Measurements from ENCODE around the gene PBX4.

DNA sequence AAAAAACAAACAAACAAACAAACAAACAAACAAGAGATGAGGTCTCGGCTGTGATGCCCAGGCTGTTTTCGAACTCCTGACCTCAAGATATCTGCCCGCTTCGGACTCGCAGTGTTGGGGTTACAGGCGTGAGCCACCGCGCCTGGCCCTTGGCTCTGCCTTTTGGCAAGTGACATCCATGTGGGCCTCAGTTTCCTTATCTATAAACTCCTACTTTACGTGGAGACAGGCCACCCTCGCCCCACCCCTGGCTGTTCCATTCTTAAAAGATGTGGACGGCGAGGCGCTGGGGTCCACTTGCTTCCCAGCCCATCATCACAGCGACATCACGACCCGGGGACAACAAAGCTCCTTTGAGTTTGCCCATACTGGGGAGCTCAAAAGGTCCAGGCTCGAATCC is 104.8 kb downstream of the PBX4 start:
- TF ChIP-seq, protein P1, sequence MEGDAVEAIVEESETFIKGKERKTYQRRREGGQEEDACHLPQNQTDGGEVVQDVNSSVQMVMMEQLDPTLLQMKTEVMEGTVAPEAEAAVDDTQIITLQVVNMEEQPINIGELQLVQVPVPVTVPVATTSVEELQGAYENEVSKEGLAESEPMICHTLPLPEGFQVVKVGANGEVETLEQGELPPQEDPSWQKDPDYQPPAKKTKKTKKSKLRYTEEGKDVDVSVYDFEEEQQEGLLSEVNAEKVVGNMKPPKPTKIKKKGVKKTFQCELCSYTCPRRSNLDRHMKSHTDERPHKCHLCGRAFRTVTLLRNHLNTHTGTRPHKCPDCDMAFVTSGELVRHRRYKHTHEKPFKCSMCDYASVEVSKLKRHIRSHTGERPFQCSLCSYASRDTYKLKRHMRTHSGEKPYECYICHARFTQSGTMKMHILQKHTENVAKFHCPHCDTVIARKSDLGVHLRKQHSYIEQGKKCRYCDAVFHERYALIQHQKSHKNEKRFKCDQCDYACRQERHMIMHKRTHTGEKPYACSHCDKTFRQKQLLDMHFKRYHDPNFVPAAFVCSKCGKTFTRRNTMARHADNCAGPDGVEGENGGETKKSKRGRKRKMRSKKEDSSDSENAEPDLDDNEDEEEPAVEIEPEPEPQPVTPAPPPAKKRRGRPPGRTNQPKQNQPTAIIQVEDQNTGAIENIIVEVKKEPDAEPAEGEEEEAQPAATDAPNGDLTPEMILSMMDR (IDR thresholded peaks at IDR 0.05) = no peak
- TF ChIP-seq POLR2A (IDR thresholded peaks at IDR 0.05) = no peak
